ENCODE data around the gene LYSMD3. TPM values are rescaled to one million over a fixed set of nuclear protein-coding genes. Genes with fewer than 3 reads are reported as not detected.

Gene LYSMD3
- total RNA-seq, 3 donors from 2014 or later (not counting 1 experiment from before 2014, with no cell fraction given), result 15.2 to 27.9 (median 19.5) TPM

- no peaks in the 10 kb centered on the region for H3K4me1 ChIP-seq (ENCODE audit: control insufficient read depth, insufficient read depth, low read length)
- Mint-ChIP-seq H3K36me3 (no peaks in the 10 kb centered on the region), H3K27ac (no peak overlapping the region), H3K4me3 (no peak overlapping the region), H3K4me1 (no peaks in the 10 kb centered on the region), H3K9me3 (no peaks in the 10 kb centered on the region), H3K27me3 (ENCODE audit: low read depth in 2 of 2) (no peaks in the 10 kb centered on the region)
- no peak for DNase-seq
- H3K4me3 ChIP-seq (ENCODE audit: low read length), result no peak overlapping the region
- TF ChIP-seq, protein P1, sequence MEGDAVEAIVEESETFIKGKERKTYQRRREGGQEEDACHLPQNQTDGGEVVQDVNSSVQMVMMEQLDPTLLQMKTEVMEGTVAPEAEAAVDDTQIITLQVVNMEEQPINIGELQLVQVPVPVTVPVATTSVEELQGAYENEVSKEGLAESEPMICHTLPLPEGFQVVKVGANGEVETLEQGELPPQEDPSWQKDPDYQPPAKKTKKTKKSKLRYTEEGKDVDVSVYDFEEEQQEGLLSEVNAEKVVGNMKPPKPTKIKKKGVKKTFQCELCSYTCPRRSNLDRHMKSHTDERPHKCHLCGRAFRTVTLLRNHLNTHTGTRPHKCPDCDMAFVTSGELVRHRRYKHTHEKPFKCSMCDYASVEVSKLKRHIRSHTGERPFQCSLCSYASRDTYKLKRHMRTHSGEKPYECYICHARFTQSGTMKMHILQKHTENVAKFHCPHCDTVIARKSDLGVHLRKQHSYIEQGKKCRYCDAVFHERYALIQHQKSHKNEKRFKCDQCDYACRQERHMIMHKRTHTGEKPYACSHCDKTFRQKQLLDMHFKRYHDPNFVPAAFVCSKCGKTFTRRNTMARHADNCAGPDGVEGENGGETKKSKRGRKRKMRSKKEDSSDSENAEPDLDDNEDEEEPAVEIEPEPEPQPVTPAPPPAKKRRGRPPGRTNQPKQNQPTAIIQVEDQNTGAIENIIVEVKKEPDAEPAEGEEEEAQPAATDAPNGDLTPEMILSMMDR (IDR thresholded peaks at IDR 0.05), result no peak
- no peak overlapping the region for H3K27ac ChIP-seq (ENCODE audit: low read length)
- no peaks in the 10 kb centered on the region for H3K27me3 ChIP-seq (ENCODE audit: control insufficient read depth, insufficient read depth, low read length)
- intact Hi-C loops (cut with micrococcal nuclease), result no loop called here
- H3K9me3 ChIP-seq (ENCODE audit: control insufficient read depth, insufficient read depth, low read length), result no peaks in the 10 kb centered on the region
- no peak for ATAC-seq
- H3K36me3 ChIP-seq (ENCODE audit: control insufficient read depth, insufficient read depth, low read length), result no peaks in the 10 kb centered on the region
Observed at GRCh38 chr5:90494043-90494442, 35.3 kb downstream of the LYSMD3 start.

GRCh38 chr5:90488791-90489190 is 40.6 kb downstream of the LYSMD3 start:
- intact Hi-C loops (cut with micrococcal nuclease), result no loop called here
- no peak overlapping the region for H3K4me3 ChIP-seq (ENCODE audit: low read length)
- WGBS (ENCODE audit: insufficient coverage), result no CpG with 5 or more reads among the region's 2 CpGs
- H3K9me3 ChIP-seq (ENCODE audit: control insufficient read depth, insufficient read depth, low read length), result no peaks in the 10 kb centered on the region
- no peaks in the 10 kb centered on the region for H3K4me1 ChIP-seq (ENCODE audit: control insufficient read depth, insufficient read depth, low read length)
- Mint-ChIP-seq H3K27ac (no peak overlapping the region), H3K36me3 (no peaks in the 10 kb centered on the region), H3K9me3 (no peaks in the 10 kb centered on the region), H3K27me3 (ENCODE audit: low read depth in 2 of 2) (no peaks in the 10 kb centered on the region), H3K4me1 (no peaks in the 10 kb centered on the region), H3K4me3 (no peak overlapping the region)
- no peaks in the 10 kb centered on the region for H3K27me3 ChIP-seq (ENCODE audit: control insufficient read depth, insufficient read depth, low read length)
- TF ChIP-seq, protein P1 (IDR thresholded peaks at IDR 0.05), result no peak
- no peaks in the 10 kb centered on the region for H3K36me3 ChIP-seq (ENCODE audit: control insufficient read depth, insufficient read depth, low read length)
- no peak overlapping the region for H3K27ac ChIP-seq (ENCODE audit: low read length)
- no peak for ATAC-seq
- DNase-seq, result no peak

DNA sequence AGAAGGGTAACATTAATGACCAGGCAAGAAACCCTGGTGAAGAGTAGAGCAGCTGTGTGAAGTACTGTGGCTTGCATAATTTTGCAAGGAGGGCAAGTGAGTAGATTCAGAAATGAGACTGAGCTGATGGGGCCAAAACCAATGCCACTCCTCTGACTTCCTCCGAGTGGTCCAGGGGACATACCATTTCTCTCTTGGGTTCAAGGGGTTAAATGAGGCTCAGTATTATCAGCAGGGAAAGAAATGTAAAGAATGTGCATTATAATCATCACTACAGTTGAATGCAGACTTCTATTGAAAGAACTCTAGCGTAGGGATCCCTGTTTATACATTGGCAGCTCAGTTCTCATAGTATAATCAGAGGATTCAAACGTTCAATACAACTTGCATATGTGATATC is 44.8 kb downstream of the LYSMD3 start:
- Mint-ChIP-seq H3K36me3 (no peaks in the 10 kb centered on the region), H3K27ac (no peak overlapping the region), H3K4me3 (no peak overlapping the region), H3K27me3 (ENCODE audit: low read depth in 2 of 2) (no peaks in the 10 kb centered on the region), H3K4me1 (no peaks in the 10 kb centered on the region), H3K9me3 (no peaks in the 10 kb centered on the region)
- ATAC-seq (no peak), DNase-seq (no peak)
- TF ChIP-seq, protein P1 (IDR thresholded peaks at IDR 0.05), result no peak
- no peaks in the 10 kb centered on the region for H3K27me3 ChIP-seq (ENCODE audit: control insufficient read depth, insufficient read depth, low read length)
- intact Hi-C loops (cut with micrococcal nuclease), result no loop called here
- no peaks in the 10 kb centered on the region for H3K4me1 ChIP-seq (ENCODE audit: control insufficient read depth, insufficient read depth, low read length)
- H3K4me3 ChIP-seq (ENCODE audit: low read length), result no peak overlapping the region
- H3K27ac ChIP-seq (ENCODE audit: low read length), result no peak overlapping the region
- no peaks in the 10 kb centered on the region for H3K36me3 ChIP-seq (ENCODE audit: control insufficient read depth, insufficient read depth, low read length)
- 100% methylated on average over 3 of the region's 3 CpGs for WGBS (ENCODE audit: insufficient coverage)
- H3K9me3 ChIP-seq (ENCODE audit: control insufficient read depth, insufficient read depth, low read length), result no peaks in the 10 kb centered on the region

DNA sequence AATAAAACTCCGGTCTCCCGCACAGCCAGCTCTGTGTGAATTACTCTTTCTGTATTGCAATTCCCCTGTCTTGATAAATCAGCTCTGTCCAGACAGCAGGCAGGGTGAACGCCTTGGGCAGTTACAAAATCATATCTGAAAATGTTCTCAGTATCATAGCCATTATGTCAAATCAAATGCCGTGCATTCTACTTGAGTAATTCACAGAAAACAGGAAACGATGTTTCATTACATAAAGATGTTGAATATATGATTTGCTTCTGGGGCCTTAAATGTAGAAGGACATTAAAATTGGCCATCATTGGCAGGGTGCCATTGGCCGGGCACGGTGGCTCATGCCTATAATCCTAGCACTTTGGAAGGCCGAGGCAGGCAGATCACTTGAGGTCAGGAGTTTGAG is 46.2 kb downstream of the LYSMD3 start:
- Histone ChIP-seq H3K4me1 (ENCODE audit: control insufficient read depth, insufficient read depth, low read length) (no peaks in the 10 kb centered on the region), H3K4me3 (ENCODE audit: low read length) (no peak overlapping the region), H3K9me3 (ENCODE audit: control insufficient read depth, insufficient read depth, low read length) (no peaks in the 10 kb centered on the region), H3K27me3 (ENCODE audit: control insufficient read depth, insufficient read depth, low read length) (no peaks in the 10 kb centered on the region), H3K27ac (ENCODE audit: low read length) (no peak overlapping the region), H3K36me3 (ENCODE audit: control insufficient read depth, insufficient read depth, low read length) (no peaks in the 10 kb centered on the region)
- WGBS (ENCODE audit: insufficient coverage), result 96% methylated on average over 8 of the region's 8 CpGs
- no peak overlapping the region for H3K4me3 Mint-ChIP-seq
- intact Hi-C loops (cut with micrococcal nuclease), result no loop called here
- H3K4me1 Mint-ChIP-seq, result no peaks in the 10 kb centered on the region
- H3K27me3 Mint-ChIP-seq (ENCODE audit: low read depth in 2 of 2), result no peaks in the 10 kb centered on the region
- no peaks in the 10 kb centered on the region for H3K36me3 Mint-ChIP-seq
- no peak overlapping the region for H3K27ac Mint-ChIP-seq
- TF ChIP-seq, protein P1 (IDR thresholded peaks at IDR 0.05), result no peak
- no peak for DNase-seq
- H3K9me3 Mint-ChIP-seq, result no peaks in the 10 kb centered on the region
- no peak for ATAC-seq
